COLO668 (cell line): ENCODE results near the gene ERC2.
"Not testable (repeated sequence)": the region's sequence is repeated elsewhere in the genome, so short reads cannot be mapped to it uniquely, and the experiment has no call there.

ENCODE experiments used
- DNase-seq: peaks from one replicate; lab custom pipeline; 2025; ENCODE audit not compliant: unreplicated experiment; lab: John Stamatoyannopoulos, UW

Gene ERC2

GRCh38 chr3:55859305-55859704 lies 609.0 kb downstream of the ERC2 start:
- DNase-seq: no peak

DNA sequence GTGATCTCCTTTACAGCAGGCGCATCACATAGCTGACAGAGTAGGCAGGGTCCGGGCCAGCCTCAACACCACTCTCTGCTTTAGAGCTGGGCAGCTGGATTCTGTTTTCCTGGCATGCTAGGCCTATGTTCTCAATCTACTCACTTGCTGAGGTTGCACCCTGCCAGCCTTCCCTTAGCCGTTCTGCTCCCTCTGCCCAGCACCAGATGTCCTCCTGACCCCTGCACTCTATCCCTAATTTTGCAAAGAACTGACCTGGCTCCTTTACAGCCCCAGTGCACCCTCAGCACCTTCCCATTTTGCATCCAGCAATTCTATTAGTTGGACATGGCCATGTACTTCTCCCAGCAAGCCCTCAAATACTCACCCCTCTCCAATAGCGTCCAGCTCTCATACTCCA lies 609.5 kb downstream of the ERC2 start:
- DNase-seq: no peak

- no peak for DNase-seq
Observed at GRCh38 chr3:55858302-55858701, 610.0 kb downstream of the ERC2 start.

DNA sequence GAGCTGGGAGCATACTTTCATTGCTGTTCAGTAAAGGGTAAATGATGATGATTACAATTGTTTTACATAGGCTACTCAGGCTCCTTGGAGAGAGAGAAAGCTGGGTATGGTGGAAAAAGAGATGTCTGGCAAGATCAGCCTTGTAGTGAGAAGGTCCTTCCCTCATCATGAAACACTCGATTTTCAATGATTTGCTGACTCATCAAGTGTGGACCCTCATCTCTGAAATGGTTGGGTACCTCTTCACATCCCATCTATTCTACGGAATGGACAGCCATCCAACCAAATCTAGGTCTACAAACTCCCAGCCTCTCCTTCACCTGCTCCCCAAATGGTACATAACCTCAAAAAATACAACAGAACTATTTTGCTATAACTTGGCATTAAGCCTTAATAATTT lies 610.6 kb downstream of the ERC2 start:
- no peak for DNase-seq

DNA sequence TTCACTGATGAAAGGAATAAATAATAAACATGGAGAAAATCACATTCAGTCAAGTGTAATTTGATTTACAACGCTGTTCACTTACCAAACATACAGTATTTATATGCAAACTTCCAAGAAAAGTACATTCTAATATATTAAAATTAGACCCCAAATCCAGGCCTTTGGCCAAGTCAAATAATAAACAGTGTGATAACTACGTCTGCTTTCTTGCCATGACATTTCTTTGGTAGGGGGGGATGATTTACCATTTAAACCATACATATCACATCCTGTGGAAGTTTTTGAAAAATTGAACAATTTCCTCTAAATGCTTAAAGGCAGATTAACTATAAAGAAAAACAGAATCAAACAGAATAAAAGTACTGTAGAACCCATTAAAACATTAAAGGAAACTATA lies 613.0 kb downstream of the ERC2 start:
- DNase-seq: no peak

DNA sequence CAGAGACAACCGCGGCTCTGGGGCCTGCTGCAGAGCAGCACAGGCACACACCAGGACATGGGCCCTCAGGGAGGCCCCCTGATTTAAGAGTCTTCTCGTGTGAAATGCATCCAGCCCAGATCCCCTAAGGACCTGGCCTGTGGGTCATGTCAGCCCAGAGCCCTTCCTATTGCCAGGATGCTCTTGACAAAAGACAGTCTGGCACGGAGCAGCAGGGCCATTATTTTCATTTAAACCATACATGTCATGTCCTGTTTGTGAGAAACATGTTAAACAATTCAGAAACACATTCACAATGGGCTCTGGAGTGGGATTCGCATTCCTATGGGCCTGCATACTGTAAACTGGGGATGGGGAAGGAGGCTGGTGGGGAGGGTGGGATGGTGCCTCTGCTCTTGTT lies 613.8 kb downstream of the ERC2 start:
- DNase-seq: no peak

- DNase-seq: no peak
Observed at GRCh38 chr3:55852326-55852725, 615.9 kb downstream of the ERC2 start.

- no peak for DNase-seq
Observed at GRCh38 chr3:55842204-55842603, 626.1 kb downstream of the ERC2 start.

GRCh38 chr3:55831876-55832275 lies 636.4 kb downstream of the ERC2 start:
- not testable (repeated sequence) for DNase-seq

DNA sequence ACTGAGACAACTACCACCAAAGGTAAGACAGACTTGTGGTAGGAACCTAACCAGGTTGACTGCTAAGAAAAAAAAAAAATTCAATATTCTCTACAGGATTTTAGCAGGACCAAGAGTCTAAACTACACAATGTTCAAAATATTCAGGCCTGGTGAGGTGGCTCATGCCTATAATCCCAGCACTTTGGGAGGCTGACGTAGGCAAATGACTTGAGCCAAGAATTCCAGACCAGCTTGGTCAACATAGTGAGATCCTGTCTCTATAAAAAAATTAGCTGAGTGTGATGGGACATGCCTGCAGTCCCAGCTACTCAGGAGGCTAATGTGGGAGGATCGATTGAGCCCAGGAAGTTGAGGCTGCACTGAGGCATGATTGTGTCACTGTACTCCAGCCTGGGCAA lies 639.6 kb downstream of the ERC2 start:
- DNase-seq: no peak

GRCh38 chr3:55827786-55828185 lies 640.5 kb downstream of the ERC2 start:
- DNase-seq: no peak

DNA sequence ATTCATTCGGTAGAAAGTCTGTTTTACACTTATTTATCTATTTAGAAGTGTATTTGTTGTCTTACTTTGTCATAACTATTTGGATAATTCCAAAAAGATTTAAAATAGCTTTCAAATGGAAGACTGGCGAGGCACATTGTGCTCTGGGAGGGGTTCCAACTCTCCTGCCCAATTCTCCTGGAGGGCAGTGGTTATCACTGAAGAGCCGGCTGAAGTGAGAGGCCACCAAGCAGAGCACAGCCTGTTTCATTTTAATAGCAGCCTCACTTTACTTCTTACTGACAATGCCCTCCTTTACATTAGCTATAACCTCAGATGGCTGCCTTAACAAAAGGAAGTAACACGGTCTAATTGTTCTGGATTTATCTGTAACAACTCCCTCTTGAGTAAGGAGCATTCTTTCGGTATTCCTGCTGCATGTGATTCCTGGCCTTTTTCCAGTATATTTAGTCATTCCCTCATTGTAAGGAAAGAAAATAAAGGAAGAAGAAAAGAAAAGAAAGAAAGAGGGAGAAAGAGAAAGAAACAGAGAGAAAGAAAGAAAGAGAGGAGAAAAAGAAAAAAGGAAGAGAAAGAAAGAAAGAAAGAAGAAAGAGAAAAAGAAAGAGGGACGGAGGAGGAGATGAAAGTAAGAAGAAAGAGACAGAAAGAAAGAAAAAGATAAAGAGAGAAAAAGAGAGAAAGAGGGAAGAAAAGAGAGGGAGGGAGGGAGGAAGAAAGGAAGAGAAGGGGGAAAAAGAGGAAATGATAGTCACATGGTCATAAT lies 641.4 kb downstream of the ERC2 start:
- DNase-seq: no peak

DNA sequence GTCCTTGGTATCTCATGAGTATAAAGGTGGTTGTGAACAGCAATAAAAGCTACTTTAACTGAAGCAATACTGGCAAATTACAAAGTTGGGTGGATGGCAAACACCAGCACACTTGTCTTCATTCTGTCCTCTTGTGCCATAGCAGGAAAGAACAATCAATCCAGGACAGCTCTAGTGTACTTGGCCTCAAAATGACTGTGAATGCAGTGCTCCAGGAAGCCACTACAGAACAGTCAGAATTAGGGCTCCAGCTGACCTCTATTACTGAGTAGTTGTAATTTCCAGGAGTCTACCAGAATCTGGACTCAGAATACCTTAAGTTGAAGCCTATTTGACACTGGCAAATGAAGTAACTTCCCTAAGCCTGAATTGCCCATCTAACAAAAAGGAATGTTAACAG lies 642.2 kb downstream of the ERC2 start:
- no peak for DNase-seq

DNA sequence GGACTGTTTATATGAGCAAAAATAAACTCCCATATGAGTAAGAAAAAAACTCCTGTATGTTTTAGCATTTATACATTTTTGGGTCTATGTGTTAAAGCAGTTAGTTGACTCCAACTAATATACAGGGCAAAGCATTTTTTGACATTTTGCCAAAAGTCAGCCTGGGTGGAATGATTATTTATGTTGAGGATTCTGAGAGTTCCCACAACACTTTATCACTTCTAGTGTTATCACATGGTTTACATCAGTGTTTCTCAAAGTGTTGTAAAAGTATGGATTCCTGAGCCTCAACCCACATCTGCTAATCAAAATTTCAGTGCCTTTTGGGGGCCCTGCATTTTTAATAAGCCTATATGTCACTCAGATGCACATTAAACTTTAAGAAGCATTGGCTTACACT lies 643.9 kb downstream of the ERC2 start:
- no peak for DNase-seq

- DNase-seq: no peak
Observed at GRCh38 chr3:55823829-55824228, 644.4 kb downstream of the ERC2 start.

- DNase-seq: no peak
Observed at GRCh38 chr3:55823001-55823400, 645.3 kb downstream of the ERC2 start.

DNA sequence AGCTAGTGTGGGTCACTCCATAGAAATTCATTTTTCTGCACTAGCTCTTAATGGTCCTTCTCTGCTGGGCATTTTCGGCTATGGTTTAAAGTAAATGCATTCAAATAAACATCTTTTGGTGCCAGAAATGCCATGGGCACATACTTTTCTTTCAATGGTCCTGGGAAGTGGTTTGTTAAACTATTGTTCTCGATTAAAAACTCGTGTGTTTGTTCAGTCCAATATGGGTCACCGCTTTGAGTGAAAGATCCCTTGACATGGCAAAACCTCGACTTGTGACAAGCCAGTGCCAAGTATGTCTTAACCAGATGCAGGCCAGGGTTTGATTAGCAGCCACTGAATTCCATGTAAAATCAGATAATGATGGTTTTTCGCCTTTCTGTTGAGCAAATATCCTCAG lies 649.3 kb downstream of the ERC2 start:
- no peak for DNase-seq

DNA sequence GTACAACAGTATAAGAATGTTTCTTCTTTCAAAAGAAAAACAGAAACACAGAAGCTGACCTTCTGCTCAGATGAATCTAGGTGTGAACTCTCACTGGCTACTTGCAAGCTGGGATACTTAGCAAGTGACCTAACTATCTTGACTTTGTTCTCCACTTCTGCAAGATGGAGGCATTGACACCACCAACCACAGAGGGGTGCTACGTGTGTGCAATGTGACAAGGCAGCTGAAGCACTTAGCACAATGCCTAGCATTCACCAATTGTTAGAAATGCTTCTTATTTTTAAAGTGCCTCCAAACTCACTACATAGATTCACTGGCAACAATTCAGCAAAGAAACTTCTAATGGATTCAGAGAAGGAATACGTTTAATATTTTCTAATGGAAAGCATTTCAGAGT lies 649.8 kb downstream of the ERC2 start:
- no peak for DNase-seq

DNA sequence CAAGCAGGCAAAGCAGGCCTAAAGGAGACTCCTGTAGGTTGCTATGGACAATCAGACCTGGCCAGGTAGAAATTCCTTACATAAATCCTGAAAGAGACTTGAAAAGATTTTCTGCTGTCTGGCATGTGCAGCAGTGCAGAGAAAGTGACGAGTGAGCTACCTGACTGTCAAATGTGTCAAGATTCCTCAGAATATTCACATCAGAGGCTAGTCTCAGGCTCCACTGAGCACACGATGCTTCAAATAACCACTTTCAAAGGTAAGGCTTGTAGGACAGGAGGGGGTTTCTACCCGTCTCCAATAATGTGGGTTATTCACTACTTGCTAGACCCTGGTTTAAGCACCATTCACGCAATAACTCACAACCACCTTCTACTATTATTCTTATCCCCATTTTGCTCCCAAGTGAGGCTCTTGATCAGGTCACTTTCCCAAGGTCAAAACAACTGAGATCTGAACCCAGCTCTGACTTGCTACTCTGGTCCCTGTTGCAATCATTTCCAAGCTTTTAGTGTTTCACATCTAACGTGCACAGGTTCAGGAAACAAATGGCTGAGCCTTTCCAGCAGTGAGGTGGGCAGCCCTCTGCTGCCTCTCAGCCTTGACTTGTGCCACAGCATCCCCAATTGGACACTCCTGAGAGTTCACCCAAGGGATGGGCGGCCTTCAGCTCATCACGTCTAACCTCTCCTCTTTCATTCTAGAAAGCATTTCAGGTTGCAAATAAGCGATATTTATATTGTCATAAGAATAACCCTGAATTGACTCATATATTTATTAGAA lies 651.3 kb downstream of the ERC2 start:
- no peak for DNase-seq

GRCh38 chr3:55815262-55815661 lies 653.0 kb downstream of the ERC2 start:
- DNase-seq: no peak

DNA sequence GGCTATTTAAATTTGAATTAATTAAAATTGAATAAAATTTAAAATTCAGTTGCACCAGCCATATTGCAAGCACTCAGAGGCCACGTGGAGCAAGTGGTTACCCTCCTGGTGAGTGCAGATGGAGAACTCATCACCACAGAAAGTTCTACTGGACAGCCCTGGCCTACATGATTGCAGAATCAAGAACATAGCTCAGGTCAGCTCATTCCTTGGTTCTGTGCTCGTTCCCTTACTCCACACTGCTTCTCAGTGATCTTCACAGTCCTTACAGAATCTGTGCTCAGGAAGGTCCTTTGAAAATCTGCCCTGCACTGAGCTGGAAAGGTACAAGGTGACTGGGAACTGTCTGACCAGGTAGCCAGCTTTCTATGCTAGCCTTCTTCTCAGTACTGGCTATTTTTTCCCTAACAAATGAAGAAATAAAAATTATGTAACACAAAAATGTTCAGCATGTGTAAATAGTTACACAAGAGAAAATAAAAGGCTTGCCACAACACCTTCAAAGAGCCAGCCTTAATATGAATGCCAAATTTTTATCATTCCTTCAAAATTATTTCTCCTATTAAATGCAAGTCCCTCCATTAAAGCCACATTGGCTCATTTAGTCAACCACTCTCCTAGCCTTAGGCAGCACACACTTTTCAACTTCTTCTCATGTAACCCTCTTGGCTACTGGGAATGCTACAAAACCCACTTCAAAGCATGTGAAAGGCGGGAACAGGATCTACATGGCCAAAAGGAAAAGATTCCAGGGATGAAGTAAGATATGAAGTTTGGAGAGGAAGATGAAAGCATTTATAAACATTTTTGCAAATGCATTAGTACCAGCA lies 654.8 kb downstream of the ERC2 start:
- DNase-seq: no peak
